Colonic mucosa (tissue), 4 donors: Measurements from ENCODE around the gene OR51E1. TPM values are rescaled to one million over a fixed set of nuclear protein-coding genes. Genes with fewer than 3 reads are reported as not detected.

ENCODE experiments used
- DNase-seq: peaks from one replicate; pipeline ENCODE4 v3.0.0-alpha.2; 2020
- H3K27ac ChIP-seq: fragments of 200-600 bp; one replicate; pipeline ENCODE4 v1.8.0; 2021
- H3K27me3 ChIP-seq: fragments of 200-600 bp; one replicate; pipeline ENCODE4 v1.8.0; 2021
- H3K36me3 ChIP-seq: fragments of 200-600 bp; one replicate; pipeline ENCODE4 v1.8.0; 2021
- H3K4me1 ChIP-seq: fragments of 200-600 bp; one replicate; pipeline ENCODE4 v1.8.0; 2021; ENCODE audit warnings: mild to moderate bottlenecking
- H3K4me3 ChIP-seq: fragments of 200-600 bp; one replicate; pipeline ENCODE4 v1.8.0; 2021
- H3K9ac ChIP-seq, 2 donors: one replicate each; pipeline ENCODE4 v1.7.0; 2013; ENCODE audit warnings: control low read depth in 2 of 2, low read depth in 2 of 2, low read length in 2 of 2
- H3K9me3 ChIP-seq: fragments of 200-600 bp; one replicate; pipeline ENCODE4 v1.8.0; 2021
- CTCF ChIP-seq: fragments of 200-600 bp; IDR thresholded peaks from one replicate; pipeline ENCODE4 v1.8.0; 2022; ENCODE audit warnings: antibody characterized with exemption, mild to moderate bottlenecking
- intact Hi-C: fragments of 100-400 bp; cut with DNase I; formaldehyde crosslinking; loops from one replicate; pipeline ENCODE4 v1.14.1; 2022
- total RNA-seq, 2 donors: library from RNA; stranded (reverse); fragmentation: NEBNext Ultra II Directional in 1 of 2; extraction: Animal tissue kit (Norgen Biotek cat#: 25700) in 1 of 2; gene quantifications; one replicate each; pipeline ENCODE4 v1.2.1, GENCODE V29; 2021
- donor health status: healthy.
- donor health status: DM: no; HTN: no; CAD: no.
- donor health status: DM: no; HTN: no; CAD: no.

OR51E1 gene
- total RNA-seq, 2 donors from 2014 or later = 0.22 to 1.0 TPM

DNA sequence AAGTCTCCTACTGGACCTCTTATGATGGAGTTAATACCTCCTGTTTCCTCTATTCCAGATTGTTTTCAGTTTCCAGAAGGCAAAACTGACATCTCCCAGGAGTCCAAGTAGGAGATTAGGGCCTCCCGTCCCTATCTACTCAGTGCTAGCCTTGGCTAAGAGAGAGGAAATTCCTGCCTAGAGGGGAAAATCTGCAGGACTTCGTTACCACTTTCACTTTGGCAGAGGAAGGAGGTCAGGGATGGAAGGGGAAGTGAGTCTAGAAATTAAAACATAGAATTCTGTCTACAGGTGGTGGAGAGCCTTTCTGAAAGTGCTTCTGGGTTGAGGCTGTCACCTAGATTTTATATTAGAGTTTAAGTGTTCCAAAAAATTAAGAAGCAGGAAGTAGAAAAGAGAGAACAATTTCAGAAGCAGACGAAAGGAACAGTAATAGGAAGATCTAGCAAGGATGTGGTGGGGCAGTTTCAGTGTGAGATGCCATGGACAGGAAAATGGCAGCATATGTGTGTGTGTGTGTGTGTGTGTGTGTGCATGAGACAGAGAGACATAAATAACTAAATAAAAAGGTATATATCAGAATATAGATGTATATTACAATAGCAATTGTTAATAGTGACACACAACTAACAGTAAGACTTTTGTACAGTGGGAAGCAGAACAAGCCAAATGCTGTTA lies 33.4 kb upstream of the OR51E1 start:
- H3K9me3 ChIP-seq = no peaks in the 10 kb centered on the region
- no peak overlapping the region for H3K4me3 ChIP-seq
- H3K9ac ChIP-seq = no peak overlapping the region
- no peaks in the 10 kb centered on the region for H3K27me3 ChIP-seq
- no peak for TF ChIP-seq CTCF
- intact Hi-C loops = no loop called here
- no peaks in the 10 kb centered on the region for H3K36me3 ChIP-seq
- DNase-seq = no peak
- H3K4me1 ChIP-seq = no peaks in the 10 kb centered on the region
- H3K27ac ChIP-seq = no peak overlapping the region

DNA sequence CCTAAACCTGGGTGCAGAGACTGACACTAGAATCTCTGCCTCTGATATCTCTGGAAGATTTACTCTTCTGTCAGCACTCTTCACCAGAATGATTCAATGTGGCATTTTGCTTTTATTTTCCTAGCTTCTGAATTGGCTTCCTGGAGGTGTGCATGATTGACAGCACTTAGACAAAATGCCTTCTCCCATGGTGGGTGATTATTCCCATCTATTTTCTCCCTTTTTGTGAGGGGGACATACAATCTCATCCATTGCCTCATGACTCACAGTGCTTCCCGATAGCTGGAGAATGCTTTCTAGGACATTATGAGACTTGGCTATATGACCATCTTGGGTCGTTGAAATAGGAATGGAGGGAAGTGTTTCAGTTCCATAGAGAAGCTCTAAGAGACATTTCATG lies 31.8 kb upstream of the OR51E1 start:
- TF ChIP-seq CTCF = no peak
- Histone ChIP-seq H3K4me1 (no peaks in the 10 kb centered on the region), H3K4me3 (no peak overlapping the region), H3K27ac (no peak overlapping the region), H3K36me3 (no peaks in the 10 kb centered on the region), H3K9ac (no peak overlapping the region), H3K9me3 (no peaks in the 10 kb centered on the region), H3K27me3 (no peaks in the 10 kb centered on the region)
- intact Hi-C loops = no loop called here
- no peak for DNase-seq

DNA sequence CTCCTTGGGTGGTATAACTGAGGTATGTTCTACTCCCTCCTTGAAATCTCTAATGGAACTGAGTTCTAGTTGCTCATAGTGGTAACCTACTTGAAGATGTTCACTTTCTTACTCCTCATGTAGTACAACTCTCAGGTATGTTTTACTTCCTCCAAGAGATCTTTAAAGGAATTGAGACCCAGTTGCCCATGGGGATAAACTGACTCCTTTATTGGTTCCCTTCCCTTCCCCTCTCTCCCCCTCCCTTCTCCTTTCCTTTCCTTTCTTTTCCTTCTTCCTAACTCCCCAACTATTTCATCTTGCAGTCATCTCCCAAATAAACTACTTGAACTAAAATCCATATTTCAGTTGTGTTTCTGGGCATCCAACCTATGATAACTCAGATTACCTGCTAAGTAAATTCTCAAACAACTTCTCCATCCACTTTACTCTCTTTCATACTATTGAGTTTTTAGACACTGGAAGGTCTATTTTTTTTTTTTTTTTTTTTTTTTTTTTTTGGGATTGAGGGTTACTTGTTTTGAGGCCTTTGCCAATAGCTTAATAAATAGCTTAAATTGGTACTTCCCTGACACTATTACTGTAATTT lies 27.8 kb upstream of the OR51E1 start:
- Histone ChIP-seq H3K9me3 (no peaks in the 10 kb centered on the region), H3K4me1 (no peaks in the 10 kb centered on the region), H3K4me3 (no peak overlapping the region), H3K27ac (no peak overlapping the region), H3K27me3 (no peaks in the 10 kb centered on the region), H3K9ac (no peak overlapping the region), H3K36me3 (no peaks in the 10 kb centered on the region)
- TF ChIP-seq CTCF = no peak
- intact Hi-C loops = no loop called here
- DNase-seq = no peak

DNA sequence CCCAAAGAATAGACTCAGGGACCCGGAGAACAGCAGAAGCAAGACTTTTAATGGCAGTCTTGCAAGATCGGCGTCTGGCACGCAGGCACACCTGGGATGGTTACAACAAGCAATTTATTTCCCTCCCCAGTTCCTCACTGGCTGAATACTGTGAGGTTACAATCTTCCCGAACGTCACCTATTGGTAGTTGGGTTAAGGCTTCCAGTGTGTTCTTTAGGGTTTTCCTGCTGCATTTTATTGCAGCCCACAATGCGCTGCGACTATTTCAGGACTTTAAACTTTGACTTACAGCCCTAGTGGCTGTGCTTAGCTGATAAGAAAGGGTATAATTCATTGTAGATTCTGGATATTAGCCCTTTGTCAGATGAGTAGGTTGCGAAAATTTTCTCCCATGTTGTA lies 24.3 kb upstream of the OR51E1 start:
- H3K36me3 ChIP-seq = no peaks in the 10 kb centered on the region
- no peaks in the 10 kb centered on the region for H3K9me3 ChIP-seq
- no peak overlapping the region for H3K9ac ChIP-seq
- H3K4me1 ChIP-seq = no peaks in the 10 kb centered on the region
- no peak overlapping the region for H3K4me3 ChIP-seq
- no peak for TF ChIP-seq CTCF
- H3K27me3 ChIP-seq = no peaks in the 10 kb centered on the region
- no peak overlapping the region for H3K27ac ChIP-seq
- intact Hi-C loops = no loop called here
- peak; percentile 44 for DNase-seq

DNA sequence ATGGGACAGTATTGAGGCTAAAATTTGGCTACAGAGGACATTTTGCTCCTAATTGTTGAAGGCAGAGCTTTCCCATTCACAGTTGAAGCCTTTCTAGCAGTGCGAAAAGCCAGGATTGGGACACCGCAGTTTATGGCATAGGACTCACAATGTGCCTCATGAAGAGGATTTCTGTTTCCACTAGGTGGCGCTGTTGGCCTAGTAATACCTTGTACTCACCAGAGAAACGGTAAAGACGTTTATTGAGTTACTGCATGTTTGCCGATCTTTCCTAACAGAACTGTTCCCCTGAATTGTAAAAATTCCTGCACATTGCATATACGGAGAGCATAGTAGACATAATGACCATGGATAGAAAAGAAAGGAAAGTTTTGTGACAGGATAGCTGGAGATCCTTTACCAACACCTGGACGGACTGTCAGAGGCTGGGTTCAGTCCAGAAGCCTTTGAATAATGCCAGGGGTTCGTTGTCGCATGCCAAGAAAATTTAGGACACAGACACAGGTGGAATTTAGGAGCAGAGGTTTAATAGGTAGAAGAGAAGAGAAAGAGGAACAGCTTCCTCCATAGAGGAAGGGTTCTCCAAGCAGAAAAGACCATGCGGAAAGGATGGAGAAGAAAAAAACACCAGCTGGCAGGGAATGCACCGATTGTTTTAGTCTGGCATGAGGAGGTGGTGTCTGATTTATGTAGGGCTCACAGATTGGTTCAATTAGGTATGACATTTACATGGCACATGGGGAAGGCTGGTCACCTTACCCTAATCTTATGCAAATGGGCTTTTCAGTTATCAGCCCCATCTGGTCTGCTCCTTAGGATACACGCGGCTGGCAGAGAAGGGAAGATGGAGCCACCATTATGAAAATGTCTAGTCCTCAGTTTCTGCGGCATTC lies 17.3 kb upstream of the OR51E1 start:
- Histone ChIP-seq H3K27ac (no peak overlapping the region), H3K9ac (no peak overlapping the region), H3K4me3 (no peak overlapping the region), H3K27me3 (no peaks in the 10 kb centered on the region), H3K36me3 (no peaks in the 10 kb centered on the region), H3K9me3 (no peaks in the 10 kb centered on the region), H3K4me1 (no peaks in the 10 kb centered on the region)
- peak; percentile 83 for DNase-seq
- TF ChIP-seq CTCF = peak; percentile 62
- intact Hi-C loops = loop anchor here (5.0 kb wide), 1 partner anchor 756 kb away; the partner anchor contains the start of gene OR51M1
